Measurements from ENCODE around the gene LRRC4C. TPM values are rescaled to one million over a fixed set of nuclear protein-coding genes. Genes with fewer than 3 reads are reported as not detected.

LRRC4C gene
- total and polyA plus RNA-seq, 11 donors, result 0.08 to 1.2 (median 0.48) TPM; not detected in 1

GRCh38 chr11:40080434-40080833 is 1379.0 kb downstream of the LRRC4C start:
- no peaks in the 10 kb centered on the region for H3K27me3 ChIP-seq
- no peak overlapping the region for H3K27ac ChIP-seq
- intact Hi-C loops (cut with DNase I), result no loop called here
- WGBS, 4 donors, result 69 to 76% (median 74%) methylated on average over 7 of the region's 7 CpGs
- no peak overlapping the region for H3K4me3 ChIP-seq
- no peaks in the 10 kb centered on the region for H3K4me1 ChIP-seq
- peaks cover 0 to 6% (median 0%) of the 10 kb centered on the region in 12 donors for H3K9me3 ChIP-seq
- H3K36me3 ChIP-seq, result no peaks in the 10 kb centered on the region
- TF ChIP-seq POLR2A (IDR thresholded peaks at IDR 0.05), result no peak
- no peak for TF ChIP-seq CTCF (IDR thresholded peaks at IDR 0.05)
- DNase-seq, result no peak
- no peak for ATAC-seq

Measured in heart left ventricle (tissue), 16 donors.